HFF-Myc (cell line): ENCODE data around the gene CTNNAL1.
"Not testable (repeated sequence)": the region's sequence is repeated elsewhere in the genome, so short reads cannot be mapped to it uniquely, and the experiment has no call there.

Experiments
- DNase-seq: peaks from one replicate; pipeline ENCODE4 v3.0.0-alpha.2; 2011; ENCODE audit warnings: low read depth; ENCODE audit errors: extremely low read depth
- H3K4me3 ChIP-seq: replicated peaks from 2 replicates; pipeline ENCODE4 v1.5.1; 2011; ENCODE audit warnings: low read depth, mild to moderate bottlenecking, control low read depth, low read length
- TF ChIP-seq, protein P1 (sequence below): IDR thresholded peaks from 2 replicates; pipeline ENCODE4 v1.5.1; 2012; ENCODE audit warnings: mild to moderate bottlenecking, low read depth, low read length, control low read depth; ENCODE audit errors: missing control alignments

The CTNNAL1 gene

DNA sequence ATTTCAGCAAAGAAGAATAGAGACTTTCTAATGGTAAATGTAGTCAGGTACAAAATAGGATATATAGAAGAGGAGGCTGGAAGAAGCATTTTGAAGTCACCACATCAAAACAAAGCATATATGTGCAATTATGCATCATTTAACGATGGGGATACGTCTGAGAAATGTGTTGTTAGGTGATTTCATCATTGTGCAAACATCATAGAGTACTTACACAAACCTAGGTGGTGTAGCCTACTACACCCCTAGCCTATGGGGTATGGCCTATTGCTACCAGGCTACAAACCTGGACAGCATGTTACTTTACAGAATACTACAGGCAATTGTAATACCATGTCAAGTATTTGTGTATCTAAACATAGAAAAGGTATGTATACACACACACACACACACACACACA is 107.8 kb downstream of the CTNNAL1 start:
- H3K4me3 ChIP-seq, result no peak overlapping the region
- TF ChIP-seq, protein P1, sequence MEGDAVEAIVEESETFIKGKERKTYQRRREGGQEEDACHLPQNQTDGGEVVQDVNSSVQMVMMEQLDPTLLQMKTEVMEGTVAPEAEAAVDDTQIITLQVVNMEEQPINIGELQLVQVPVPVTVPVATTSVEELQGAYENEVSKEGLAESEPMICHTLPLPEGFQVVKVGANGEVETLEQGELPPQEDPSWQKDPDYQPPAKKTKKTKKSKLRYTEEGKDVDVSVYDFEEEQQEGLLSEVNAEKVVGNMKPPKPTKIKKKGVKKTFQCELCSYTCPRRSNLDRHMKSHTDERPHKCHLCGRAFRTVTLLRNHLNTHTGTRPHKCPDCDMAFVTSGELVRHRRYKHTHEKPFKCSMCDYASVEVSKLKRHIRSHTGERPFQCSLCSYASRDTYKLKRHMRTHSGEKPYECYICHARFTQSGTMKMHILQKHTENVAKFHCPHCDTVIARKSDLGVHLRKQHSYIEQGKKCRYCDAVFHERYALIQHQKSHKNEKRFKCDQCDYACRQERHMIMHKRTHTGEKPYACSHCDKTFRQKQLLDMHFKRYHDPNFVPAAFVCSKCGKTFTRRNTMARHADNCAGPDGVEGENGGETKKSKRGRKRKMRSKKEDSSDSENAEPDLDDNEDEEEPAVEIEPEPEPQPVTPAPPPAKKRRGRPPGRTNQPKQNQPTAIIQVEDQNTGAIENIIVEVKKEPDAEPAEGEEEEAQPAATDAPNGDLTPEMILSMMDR, result no peak
- DNase-seq, result no peak

GRCh38 chr9:108904161-108904560 is 109.1 kb downstream of the CTNNAL1 start:
- TF ChIP-seq, protein P1, result no peak
- no peak overlapping the region for H3K4me3 ChIP-seq
- DNase-seq, result no peak

DNA sequence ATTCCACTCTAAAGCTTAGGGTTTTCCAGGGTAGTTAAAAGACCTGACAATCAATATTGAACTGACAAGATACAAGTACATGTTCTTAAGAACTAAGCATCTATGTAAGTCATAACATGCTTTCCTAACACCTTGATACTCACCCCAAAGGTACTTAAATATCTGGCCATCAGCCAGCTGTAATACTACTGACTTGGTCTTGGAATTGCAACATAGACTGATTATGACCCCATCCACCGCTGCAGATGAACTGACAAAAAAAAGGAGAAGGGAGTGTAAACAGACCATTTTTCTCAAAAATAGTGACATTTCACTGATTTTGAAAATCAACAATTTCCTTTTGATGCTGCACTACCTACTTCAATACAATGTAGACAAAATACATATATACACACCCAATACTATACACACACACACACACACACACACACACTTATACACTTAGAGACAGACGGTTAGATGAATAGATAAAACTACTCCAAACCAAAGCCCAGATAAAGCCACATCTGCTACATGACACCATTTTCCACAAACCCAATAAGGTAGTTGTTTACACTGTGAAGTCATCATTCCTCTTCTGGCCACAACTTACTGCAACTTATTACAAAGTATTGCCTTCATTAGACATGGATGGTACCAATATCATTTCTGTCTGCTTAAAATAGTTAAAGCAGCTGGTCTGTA is 109.7 kb downstream of the CTNNAL1 start:
- DNase-seq, result no peak
- TF ChIP-seq, protein P1, result no peak

DNA sequence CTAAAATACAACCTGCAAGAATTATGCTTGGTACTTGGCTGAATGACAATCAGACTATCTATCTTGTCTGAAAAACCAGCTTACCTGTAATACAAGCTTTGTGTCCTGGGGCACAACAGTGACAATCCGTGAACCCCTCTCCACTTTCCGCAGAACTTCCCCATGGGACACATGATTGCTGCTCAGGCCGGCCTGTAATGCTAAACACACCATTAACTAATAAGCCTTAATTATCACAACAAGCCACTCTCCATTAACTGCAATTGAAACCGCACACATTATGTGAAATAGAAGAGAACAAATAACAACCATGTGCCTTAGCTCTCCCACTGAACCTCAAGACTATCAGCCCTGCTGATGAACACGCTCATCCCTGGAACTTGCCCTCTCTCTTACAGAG is 113.1 kb downstream of the CTNNAL1 start:
- no peak overlapping the region for H3K4me3 ChIP-seq
- TF ChIP-seq, protein P1, result no peak
- DNase-seq, result no peak

More for the DNA sequence above, 109.7 kb downstream of the CTNNAL1 start:
- H3K4me3 ChIP-seq, result no peak overlapping the region

- DNase-seq, H3K4me3 ChIP-seq: not testable (repeated sequence)
These were observed 114.1 kb downstream of the CTNNAL1 start for GRCh38 chr9:108899023-108899695.

- TF ChIP-seq, protein P1, result no peak
- DNase-seq, result no peak
- H3K4me3 ChIP-seq, result no peak overlapping the region
These were observed 115.8 kb downstream of the CTNNAL1 start for GRCh38 chr9:108897324-108898096.

DNA sequence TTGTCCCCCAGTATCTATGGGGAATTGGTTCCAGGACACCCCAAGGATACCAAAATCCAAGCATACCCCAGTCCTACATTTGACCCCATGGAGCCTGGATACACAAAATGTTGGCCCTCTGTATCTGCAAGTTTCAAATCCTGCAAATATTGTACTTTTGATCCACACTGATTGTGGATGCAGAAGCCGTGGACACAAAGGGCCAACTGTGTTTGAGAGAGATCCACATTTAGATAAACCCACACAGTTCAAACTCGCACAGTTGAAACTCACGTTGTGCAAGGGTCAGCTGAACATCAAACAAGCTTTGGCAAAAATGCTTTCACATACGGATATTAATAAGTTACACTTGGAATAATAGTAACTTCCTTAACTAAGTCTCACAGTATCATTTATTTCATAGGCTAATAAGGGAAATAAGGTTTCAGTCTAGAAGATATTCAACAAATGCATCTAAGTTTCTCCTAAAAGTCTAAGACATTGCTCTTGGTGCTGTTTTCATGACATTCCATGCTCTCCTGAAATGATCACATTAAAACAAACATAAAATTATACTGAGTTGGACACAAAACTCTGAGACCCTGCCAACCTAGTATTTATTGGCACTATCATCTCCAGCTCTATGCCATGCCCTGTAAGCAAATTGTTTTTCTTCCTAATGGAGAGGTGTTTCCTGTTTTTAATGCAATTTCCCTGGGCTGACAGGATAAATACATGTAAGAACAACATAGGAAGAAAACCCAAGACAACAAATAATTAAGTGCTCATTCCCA is 118.9 kb downstream of the CTNNAL1 start:
- no peak overlapping the region for H3K4me3 ChIP-seq
- TF ChIP-seq, protein P1, result no peak
- no peak for DNase-seq
